Measurements from ENCODE around the gene ASTN2.

DNA sequence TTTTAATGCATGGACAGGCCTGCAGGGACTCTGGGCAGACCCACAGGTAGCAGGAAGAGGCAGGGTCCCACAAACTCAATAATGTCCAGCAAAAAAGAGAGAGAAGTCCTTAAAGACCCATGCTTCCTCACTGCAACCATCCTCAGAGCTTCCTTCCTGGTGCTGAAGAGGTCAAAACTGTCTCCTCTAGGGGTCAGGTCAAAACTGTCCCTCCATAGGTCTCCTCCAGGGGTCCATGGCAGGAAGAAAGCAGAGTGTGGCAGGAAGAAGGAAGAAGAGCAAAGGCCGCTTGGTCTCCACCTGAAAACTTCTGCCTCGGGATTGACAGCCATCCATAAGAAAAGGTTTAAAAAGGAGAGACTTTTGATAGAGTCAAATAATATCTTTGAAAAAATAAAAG, 989.6 kb downstream of the ASTN2 start:
- TF ChIP-seq SMC3 (conservative IDR thresholded peaks at IDR 0.05; ENCODE audit: poor library complexity), result no peak
- TF ChIP-seq TAF1 (IDR thresholded peaks at IDR 0.05; ENCODE audit: low read depth), result no peak
- TF ChIP-seq CTCF (IDR thresholded peaks at IDR 0.05; ENCODE audit: poor library complexity, severe bottlenecking), result no peak
- no peak for TF ChIP-seq POLR2AphosphoS5 (IDR thresholded peaks at IDR 0.05)
- TF ChIP-seq EP300 (conservative IDR thresholded peaks at IDR 0.05; ENCODE audit: poor library complexity, severe bottlenecking), result no peak
- TF ChIP-seq EZH2 (IDR thresholded peaks at IDR 0.05; ENCODE audit: borderline replicate concordance, insufficient read depth, low read length, poor library complexity, severe bottlenecking), result no peak
